ENCODE measurements around the gene ZNF217.
"Not testable (repeated sequence)": the region's sequence is repeated elsewhere in the genome, so short reads cannot be mapped to it uniquely, and the experiment has no call there.

ZNF217 gene

DNA sequence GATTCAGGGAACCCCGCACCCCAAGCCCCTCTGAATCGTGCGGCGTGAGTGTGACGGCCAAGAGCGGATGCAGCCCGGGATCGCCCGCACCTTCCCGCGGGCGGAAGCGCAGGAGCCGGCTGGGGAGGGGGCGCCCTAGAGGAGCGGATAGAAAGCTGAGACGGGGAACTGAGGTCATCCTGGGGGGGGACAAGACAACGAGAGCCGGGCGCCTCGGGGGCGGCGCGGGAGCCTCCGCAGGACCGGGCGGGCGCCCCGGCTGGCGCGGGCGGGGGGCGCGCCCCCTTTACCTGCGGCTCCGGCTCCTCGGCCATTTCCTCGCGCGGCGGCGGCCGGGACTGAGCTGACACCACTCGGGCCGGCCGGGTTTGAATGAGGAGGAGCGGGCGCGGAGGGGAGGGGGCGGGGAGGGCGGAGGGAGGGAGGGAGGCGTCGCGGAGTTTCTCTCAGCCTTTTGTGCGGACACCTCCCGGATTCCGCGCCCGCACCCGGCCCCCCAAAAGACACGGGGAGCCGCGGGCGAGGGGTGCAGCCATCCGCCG is at the start of gene ZNF217:
Gene ZNF217 (minus strand): TSS at position 374 of the 542 bp plus-strand sequence. CDS start 11,013 bp downstream, outside the sequence.
- peak; percentile 46 for DNase-seq

DNA sequence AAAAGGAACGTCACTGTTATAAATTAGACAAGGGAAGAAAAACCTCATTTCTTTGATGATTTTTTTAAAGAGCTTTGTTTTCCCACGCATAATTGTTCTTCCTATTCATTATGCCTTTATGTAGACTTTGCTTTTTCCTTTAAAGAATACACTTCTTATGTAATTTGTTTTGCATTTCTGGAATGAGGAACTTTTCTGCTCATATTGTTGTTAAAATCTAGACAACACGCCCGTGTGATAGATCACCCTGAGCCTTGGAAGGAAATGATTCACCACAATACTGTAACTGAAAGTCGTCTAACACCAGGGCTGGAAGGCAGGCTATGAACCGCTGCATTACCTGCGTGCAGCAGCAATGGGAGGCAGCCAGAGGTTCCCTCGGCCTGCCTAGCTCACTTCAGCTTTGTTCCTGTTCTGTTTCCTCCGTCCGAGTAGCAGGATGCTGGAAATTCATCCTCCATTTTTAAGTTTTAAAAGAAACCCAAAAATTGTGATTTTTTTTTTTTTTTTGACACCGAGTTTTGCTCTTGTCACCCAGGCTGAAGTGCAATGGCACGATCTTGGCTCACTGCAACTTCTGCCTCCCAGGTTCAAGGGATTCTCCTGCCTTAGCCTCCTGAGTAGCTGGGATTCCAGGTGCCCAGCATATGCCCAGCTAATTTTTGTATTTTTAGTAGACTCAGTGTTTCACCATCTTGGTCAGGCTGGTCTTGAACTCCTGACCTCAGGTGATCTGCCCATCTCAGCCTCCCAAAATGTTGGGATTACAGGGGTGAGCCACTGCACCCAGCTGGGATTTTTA is 49.6 kb upstream of the ZNF217 start:
- no peak for DNase-seq

DNA sequence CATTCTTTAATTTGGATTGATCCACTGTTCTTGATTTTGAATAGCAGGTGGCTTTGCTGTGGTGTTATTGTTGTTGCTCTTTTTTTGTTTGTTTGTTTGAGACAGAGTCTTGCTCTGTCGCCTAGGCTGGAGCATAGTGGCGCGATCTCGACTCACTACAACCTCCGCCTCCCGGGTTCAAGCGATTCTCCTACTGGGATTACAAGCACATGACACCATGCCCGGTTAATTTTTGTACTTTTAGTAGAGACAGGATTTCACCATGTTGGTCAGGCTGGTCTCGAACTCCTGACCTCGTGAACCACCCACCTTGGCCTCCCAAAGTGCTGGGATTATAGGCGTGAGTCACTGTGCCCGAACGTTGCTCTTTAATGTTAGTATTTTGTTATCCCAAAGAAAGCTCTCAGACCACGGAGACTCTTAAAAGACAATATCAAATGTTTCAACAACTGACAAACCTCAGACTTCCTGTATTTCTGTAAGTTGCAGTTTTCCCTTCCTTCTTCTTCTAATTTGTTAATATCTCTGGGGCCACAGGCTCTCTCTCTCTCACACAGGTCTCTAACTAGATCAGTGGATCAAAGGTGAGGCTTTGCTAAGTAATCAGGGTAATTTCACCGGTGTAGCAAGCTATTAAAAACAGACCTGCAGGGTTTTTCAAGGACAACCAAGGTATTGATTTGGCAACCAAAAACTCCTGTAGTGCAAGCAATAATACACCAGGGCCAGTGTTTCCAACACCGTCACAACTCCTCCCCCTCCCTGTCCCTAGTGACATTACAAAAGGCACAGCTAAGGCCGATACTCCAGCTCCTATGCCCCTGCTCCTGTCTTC is 48.8 kb upstream of the ZNF217 start:
- DNase-seq: peak; percentile 67

DNA sequence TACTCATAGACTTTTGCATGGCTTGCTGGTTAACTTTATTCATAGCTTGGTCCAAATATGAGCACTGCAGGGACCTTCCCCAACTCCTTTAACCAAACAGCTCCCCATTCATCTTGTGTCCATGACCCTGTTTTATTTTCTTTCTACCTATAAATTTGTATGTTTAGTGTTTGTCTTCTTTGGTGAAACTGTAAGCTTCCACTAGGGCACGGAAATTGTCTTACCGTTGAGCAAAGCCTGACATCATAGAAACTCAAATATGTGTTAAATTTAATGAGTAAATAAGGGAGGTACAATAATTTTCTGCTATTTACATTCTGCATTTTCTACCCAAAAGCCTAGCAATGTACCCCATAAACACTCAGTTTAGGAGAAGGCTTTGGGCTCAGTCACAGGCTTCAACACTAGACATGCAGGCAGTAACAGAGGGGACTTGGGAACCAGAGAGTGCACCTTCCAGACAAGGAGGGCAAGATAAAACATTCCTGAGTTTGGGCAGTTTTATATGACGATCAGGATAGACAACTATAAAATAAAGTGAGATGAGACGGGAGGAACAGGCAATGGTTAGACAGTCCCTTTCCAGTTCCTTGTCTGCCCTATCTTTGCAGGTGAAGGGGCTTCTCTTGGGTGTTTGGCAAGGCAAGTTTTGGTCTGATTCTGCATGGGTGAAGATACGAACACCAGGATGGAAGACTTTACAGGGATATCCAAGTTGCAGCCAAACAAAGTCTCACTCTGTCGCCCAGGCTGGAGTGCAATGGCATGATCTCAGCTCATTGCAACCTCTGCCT is 46.2 kb upstream of the ZNF217 start:
- DNase-seq: no peak

DNA sequence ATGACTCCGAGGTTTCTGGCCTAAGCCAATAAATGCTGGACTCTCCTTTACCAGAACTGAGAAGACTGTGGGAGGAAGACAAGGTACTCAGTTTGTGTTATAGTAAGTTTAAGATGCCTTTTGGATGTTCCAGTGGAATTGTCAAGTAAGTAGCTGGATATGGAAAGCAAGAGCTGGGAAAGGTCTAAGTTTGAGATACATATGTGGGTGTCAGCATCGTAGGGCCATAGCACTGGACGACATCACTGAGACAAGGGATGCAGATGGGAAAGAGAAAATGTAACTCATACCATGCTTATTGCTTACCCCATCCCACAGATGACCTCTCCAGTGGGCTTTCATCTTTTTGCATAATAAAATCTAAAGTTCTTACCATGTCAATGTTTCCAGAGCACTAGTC is 45.5 kb upstream of the ZNF217 start:
- DNase-seq: no peak

DNA sequence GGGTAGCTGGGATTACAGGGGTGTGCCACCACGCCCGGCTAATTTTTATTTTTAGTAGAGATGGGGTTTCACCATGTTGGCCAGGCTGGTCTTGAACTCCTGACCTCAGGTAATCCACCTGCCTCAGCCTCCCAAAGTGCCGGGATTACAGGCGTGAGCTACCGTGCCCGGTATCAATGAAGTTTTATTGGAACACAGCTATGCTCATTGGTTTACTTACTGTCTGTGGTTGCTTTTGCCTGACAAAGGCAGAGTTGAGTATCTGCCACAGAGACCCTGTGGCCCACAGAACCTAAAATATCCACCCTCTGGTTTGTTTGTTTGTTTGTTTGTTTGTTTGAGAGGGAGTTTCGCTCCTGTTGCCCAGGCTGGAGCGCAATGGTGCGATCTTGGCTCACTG is 43.7 kb upstream of the ZNF217 start:
- not testable (repeated sequence) for DNase-seq

DNA sequence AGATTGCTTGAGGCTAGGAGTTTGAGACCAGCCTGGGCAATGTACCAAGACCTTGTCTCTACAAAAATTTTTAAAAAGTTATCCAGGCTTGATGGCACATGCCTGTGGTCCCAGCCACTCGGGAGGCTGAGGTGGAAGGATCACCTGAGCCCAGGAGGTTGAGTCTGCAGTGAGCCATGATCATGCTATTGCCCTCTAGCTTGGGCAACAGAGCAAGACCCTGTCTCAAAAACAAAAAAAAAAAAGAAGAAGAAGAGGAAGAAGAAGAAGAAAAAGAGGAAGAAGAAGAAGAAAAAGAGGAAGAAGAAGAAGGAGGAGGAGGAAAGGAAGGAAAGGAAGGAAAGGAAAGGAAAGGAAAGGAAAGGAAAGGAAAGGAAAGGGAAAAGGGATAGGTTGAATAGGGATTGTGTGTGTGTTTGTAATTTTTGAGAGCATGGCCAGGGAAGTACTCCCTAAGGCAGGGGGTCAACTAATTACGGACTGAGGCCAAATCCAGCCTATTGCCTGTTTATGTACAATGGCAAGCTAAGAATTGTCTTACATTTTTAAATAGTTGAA is 43.0 kb upstream of the ZNF217 start:
- DNase-seq: no peak

DNA sequence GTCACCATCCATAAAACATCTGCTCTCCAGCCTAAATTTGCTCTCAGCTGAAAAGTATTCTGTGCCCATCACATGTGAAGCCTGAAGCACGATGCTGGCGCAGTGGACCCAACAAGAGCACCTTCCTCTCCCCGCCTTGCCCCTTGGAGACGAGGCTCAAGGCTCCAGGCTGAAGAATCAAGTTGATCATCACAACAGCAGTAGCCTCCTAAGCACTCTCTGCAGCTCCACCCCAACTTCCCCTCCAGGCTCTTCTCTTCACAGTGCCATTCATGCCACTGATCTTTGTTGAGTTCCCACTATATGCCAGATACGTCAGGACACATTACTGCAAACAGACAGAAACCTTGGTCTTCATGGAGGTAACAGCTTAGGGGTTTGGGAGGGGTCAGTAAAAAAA is 41.6 kb upstream of the ZNF217 start:
- DNase-seq: no peak

DNA sequence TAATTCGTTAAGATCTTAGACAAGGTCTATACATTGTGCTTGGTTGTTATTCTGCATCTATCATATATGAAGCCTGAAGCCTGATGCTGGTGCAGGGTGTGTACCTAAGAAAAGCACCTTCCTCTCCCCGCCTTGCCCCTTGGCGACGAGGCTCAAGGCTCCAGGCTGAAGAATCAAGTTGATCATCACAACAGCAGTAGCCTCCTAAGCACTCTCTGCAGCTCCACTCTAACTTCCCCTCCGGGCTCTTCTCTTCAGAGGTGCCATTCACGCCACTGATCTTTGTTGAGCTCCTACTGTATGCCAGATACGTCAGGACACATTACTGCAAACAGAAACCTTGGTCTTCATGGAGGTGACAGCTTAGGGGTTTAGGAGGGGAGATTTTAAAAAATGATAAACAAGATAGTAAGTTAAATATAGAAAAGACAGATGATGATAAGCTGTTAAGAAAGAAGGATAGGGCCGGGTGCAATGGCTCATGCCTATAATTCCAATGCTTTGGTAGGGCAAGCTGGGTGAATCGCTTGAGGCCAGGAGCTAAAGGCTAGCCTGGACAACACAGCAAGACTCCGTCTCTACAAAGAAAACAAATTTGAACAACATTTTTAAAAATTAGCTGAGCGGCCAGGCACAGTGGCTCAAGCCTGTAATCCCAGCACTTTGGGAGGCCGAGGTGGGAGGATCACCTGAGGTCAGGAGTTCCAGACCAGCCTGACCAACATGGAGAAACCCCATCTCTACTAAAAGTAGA is 38.4 kb upstream of the ZNF217 start:
- DNase-seq: no peak

DNA sequence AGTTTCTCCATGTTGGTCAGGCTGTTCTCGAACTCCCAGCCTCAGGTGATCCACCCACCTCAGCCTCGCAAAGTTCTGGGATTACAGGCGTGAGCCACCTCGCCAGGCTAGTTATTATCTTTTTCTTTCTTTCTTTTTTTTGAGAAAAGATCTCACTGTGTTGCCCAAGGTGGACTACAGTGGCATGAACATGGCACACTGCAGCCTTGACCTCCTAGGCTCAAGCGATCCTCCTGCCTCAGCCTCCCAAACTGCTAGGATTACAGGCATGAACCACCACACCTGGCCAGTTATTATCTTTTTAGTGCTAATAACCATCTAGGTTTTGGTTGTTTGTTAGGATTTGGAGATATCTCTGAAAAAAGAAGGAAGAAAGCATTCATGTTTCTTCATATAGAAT is 35.8 kb upstream of the ZNF217 start:
- no peak for DNase-seq

DNA sequence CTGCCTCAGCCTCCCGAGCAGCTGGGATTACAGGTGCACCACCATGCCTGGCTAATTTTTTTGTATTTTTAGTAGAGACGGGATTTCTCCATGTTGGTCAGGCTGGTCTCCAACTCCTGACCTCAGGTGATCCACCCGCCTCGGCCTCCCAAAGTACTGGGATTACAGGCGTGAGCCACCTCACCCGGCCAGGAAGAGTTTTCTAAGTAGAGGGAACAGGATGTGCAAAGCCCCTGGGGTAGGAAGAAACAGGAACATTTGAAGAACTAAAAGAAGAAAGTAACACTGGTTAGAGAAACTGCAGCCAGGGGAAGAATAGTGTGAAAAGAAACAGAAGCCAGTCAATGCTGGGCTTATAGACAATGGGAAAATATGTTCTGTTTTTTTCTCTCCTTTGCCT is 35.1 kb upstream of the ZNF217 start:
- not testable (repeated sequence) for DNase-seq

DNA sequence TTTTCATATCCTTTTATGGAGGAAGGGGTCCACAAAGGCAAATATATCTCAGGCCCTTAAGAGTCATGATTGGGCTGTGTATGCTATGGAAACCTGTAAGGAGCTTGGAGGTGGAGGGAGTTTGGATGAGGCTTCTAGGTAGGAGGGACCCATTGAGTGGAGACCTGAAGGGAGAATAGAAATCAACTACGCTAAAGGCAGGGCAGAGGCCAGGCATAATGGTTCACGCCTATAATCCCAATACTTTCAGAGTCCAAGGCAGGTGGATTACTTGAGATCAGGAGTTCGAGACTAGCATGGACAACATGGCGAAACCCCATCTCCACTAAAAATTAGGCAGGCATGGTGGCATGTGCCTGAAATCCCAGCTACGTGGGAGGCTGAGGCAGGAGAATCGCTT is 34.4 kb upstream of the ZNF217 start:
- DNase-seq: no peak

DNA sequence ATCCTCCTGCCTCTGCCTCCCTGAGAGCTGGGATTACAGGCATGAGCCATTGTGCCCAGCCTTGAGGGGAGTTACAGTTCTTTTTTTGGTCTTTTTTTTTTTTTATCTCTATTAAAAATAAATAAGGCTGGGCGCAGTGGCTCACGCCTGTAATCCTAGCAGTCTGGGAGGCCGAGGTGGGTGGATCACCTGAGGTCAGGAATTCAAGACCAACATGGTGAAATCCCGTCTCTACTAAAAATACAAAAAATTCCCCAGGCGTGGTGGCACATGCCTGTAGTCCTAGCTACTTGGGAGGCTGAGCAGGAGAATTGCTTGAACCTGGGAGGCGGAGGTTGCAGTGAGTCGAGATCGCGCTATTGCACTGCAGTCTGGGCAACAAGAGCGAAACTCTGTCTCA is 33.4 kb upstream of the ZNF217 start:
- not testable (repeated sequence) for DNase-seq

DNA sequence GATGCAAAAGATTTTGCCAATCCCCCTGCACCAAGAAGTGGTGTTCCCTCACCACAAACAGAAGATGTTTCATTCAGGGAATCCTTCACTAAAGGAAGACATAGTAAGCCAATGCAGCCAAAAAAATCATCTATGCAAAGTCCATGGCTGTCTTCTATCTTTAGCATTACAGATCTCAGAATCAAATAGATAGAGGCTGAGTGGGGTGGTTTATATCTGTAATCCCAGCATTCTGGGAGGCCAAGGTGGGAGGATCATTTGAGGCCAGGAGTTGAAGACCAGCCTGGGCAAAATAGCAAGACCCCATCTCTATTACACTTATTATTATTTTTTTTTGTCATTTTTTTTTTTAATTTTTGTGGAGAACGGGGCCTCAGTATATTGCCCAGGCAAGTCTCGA is 32.9 kb upstream of the ZNF217 start:
- DNase-seq: no peak

DNA sequence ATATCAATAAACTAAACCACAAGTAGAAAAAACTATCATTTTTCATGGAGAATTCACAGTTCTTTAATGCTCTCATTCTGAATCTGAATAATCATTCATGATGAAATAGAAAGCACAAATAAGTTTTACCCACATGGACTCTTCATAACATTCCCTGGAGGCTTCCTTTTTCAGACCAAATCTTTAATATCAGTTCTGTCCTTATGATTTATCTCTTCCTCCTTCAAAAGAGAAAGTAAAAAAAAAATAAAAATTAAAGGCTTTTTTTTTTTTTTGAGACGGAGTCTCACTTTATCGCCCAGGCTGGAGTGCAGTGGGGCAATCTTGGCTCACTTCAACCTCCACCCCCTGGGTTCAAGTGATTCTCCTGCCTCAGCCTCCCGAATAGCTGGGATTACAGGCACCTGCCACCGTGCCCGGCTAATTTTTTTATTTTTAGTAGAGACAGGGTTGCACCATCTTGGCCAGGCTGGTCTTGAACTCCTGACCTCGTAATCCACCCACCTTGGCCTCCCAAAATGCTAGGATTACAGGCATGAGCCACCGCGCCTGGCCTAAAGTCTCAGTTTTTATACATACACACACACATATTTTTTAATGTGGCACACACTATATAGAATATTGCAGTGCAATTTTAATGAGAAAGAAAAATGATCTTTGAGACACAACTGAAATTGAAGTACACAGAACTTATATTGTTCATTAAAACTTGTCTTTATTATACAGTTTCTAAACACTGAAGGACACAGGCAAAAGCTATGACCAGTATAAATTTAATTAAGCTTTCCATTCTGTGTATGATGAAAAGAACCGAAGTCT is 31.9 kb upstream of the ZNF217 start:
- no peak for DNase-seq

DNA sequence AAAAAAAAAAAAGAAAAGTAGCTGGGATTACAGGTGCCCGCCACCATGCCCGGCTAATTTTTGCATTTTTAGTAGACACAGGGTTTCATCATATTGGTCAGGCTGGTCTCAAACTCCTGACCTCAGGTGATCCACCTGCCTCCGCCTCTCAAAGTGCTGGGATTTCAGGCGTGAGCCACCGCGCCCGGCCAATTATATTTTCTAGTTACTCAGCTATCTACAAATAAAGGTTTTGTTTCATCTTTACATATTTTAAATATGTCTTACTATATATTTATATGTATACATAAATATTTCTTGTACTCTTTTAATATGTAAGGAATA is 31.2 kb upstream of the ZNF217 start:
- DNase-seq: not testable (repeated sequence)

DNA sequence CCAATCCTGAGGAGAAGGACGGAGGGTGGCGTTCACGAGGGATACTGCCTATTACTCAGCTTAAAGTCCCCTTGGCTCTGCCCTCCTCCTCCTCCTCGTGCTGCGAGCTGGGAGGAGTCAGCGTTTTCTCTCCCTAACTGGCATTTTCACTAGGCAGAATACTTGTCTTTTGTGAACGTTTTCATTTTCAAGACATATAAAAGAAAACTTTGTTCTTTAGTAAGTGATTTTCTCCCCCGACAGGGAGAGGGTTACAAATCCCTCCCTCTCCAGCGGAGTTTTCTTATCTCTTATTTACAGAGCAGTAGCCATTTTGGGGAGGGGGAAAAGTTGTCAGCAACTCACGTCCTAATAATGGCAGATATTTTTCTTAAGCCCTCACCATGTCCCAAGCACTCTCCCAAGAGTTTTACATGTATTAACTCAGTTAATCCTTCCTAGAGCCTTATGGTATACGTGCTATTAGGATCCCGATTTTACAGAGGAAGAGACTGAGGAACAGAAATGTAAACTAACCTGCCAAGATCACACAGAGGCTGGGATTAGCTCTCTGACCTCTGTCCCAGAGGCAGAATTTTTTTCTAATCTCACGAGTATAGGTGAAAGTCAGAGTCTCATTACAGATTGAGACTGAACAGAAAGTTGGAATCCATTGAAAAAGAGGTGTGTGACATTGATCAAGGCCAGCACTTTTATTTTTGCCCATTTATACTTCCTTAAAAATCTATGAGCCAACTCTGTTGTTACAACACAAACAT is 30.0 kb upstream of the ZNF217 start:
- no peak for DNase-seq

DNA sequence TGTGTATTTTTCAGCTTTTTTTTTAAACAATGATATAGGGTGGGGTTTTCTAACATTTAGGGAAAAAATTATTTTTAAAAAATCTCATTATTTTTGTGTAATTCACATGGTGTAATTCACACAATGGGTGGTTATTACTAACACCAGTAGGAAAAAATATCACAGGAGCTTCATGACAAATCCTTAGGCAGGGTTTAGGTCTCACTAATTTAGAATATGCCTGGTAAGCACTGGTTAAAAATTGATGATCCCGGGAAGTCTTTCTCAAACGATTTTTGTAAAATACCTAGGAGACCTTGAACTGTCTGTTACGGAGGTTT is 29.5 kb upstream of the ZNF217 start:
- DNase-seq: no peak

DNA sequence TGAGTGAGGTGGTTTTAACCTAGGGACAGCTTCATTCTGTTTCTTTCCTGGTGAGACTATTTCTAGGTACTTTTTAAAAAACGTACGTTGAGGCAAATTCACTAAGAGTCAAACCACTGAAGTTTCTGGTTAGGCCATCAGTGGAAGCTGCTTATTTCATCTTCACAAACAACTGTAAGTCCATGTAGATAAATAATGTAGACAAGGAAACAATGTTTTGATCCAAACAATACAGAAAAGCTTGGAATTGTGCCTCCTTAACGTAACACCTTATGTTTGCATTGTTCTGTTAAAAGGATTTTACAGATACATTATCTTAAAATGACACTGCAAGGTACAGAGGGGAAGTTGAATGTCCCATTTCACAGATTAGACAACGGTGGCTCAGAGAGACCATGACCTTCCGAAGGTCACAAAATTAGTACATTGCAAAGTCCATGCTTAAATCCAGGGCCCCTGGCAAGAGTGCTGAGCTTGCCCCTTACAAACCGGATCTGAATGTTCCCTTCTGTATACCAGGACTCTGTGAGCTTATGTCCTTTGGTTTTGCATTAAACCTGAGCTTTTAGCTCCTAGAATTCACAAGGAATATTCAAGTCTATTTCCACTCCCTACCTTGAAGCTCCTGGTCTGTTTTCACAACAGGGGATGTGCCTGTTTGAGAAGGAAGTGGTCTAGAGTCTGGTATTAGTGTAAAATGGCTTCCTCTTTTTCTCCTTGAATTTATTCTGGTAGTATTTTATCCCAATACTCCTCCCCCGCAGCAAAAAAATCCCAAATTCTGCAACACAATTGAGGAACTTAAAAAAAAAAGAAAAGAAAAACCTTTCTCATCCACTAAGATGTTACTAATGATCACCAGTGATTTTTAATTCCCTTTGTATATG is 28.9 kb upstream of the ZNF217 start:
- no peak for DNase-seq
